Activated CD8-positive, alpha-beta memory T cell treated with anti-CD3 and anti-CD28 coated beads, Interleukin-2, amount 50 U/mL, for 1 hour (primary cell): Measurements from ENCODE around the gene AXIN1.
"Not testable (repeated sequence)": the region's sequence is repeated elsewhere in the genome, so short reads cannot be mapped to it uniquely, and the experiment has no call there.

ENCODE experiments used
- DNase-seq: peaks from one replicate; pipeline ENCODE4 v3.0.0-alpha.2; 2020; ENCODE audit errors: extremely low read depth

The AXIN1 gene

DNA sequence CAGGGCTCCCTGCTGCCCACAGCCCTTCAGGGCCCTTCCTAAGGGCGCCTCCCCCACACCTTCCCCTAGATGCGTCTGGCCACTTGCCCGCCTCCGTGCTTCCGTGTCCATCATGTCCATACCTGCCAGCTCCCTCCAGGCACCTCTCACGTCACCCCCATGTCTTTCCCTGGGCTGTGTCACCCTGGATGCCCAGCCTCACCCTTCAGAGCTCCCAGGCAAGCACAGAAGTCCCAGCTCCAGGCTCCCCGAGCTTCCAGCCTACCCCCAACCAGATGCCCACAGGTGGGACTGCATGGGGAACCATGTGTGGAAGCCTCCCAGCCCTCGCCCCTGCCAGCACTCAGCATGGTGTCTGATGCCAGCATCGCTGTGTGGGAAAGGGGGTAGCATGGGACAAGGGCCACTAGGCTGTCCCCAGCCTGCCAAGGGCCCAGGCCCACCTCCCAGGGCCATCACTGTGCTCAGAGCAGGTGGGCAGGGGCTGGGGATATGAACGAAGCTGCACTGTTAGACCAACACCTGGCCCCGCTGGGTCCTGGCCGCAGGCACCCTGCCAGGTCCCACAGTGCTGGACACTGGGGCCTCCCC is 1.9 kb upstream of the AXIN1 start:
- DNase-seq, result no peak

- no peak for DNase-seq
Measured at GRCh38 chr16:353404-354290, 1.1 kb upstream of the AXIN1 start.

DNA sequence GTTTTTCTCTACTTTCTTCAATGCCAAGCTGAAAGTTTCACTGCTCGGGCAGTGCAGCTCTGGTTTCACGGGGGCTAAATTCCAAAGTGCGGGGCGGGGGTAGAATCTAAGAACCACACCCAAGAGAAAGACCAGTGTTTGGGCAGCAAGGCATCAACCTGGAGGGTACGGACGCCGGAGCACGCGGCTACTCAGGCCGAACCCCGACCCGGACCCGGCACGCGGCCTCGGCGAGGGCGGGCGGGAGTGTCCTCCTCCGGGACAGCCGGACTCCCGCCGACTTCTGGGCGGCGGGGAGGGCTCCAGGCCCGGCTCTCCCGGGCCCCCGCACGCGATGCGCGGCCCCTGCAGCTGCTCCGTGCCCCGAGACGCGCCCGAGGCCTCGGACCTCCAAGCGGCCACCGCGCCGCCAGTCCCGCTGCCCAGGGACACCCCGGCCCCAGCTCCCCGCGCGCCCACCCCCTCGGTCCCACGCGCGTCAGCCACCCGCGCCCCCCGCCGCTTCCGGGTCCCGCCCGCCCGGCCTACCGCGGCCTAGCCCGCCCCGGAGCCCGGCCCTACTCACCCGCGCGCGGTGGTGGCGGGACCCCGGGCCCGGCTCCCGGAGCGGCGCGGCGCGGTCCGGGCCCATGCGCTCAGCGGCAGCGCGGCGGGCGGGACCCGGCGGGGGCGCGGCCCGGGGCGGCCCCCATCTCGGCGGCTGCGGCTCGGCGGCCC is 561 bp downstream of the AXIN1 start:
- no peak for DNase-seq

DNA sequence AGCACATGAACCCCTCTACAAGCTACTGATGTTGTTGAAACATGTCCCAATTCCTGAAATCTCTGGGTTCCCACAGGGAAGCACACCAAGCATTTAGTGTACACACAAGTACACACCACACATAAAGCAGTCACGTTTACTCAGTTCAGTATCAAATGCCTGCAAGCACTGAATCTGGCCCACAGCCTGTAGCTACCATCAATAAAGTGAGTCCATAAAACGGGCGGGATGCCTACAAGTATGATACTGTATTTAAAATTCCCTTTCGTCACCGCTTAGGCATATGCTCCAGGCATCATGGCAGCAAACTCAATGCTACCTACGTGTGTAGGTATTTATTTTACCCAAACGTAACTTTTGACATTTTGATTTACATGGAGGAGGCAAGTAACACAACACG is 2.3 kb downstream of the AXIN1 start:
- DNase-seq, result no peak

DNA sequence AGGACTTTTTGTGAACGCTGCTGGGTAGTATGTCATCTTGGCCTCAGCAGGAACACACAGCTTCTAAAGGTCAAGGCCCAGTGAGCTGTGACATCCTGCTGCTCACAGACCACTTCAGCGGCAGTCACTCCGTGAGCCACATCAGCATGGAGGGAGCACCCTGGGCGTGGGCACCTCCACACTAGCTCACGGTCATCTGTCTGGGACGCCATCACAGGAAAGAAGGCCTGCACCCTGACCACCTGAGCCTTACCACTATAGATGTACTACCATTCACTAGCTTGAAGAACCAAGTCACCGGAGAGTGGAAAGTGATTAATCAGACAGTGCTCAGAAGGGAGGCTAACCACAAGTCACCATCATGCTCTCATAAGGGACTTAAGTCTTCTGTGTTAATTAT is 3.3 kb downstream of the AXIN1 start:
- DNase-seq, result no peak

- not testable (repeated sequence) for DNase-seq
Measured at GRCh38 chr16:348495-348894, 4.0 kb downstream of the AXIN1 start.

- DNase-seq, result no peak
Measured at GRCh38 chr16:347203-347602, 5.3 kb downstream of the AXIN1 start.

GRCh38 chr16:346587-346986 is 5.9 kb downstream of the AXIN1 start:
- DNase-seq, result no peak

- DNase-seq, result no peak
Measured at GRCh38 chr16:345772-346171, 6.8 kb downstream of the AXIN1 start.

GRCh38 chr16:342455-343213 is 9.9 kb downstream of the AXIN1 start:
- DNase-seq, result no peak

- DNase-seq, result not testable (repeated sequence)
Measured at GRCh38 chr16:341974-342336, 10.6 kb downstream of the AXIN1 start.

- DNase-seq, result not testable (repeated sequence)
Measured at GRCh38 chr16:341095-341973, 11.2 kb downstream of the AXIN1 start.

DNA sequence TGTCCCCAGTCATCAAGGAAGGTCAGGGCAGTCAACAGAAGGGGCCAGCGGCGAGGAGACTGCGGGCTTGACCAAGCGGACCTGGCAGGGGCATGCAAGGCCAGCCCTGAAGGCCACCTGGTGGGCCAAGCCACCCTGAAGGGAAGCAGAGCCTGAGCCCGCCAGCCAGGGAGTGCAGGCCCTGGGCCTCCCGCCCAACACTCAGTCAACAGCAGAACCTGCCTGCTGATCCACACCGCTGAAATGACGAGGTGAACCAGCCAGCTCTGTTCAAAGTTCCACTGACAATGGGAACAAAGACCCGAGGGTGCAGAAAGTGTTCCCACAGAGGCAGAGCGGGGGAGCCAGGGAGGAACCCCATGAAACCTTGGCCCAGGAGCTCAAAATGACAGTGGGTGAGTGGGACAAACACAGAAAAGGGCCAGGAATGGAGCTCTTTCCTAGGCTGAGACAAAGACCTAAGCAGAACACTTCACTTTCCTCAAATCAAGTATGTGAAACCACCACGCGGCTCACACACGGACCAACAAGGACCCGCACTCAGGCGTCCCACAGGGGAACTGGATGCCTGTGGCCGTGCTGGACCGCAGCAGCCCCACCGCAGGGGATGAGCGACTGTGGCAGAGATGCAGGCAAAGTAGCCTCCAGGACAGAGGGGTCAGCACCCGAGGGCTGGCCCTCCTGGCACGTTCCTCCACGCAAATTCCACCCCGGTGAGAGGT is 12.0 kb downstream of the AXIN1 start:
- no peak for DNase-seq

GRCh38 chr16:339680-340079 is 12.8 kb downstream of the AXIN1 start:
- no peak for DNase-seq

DNA sequence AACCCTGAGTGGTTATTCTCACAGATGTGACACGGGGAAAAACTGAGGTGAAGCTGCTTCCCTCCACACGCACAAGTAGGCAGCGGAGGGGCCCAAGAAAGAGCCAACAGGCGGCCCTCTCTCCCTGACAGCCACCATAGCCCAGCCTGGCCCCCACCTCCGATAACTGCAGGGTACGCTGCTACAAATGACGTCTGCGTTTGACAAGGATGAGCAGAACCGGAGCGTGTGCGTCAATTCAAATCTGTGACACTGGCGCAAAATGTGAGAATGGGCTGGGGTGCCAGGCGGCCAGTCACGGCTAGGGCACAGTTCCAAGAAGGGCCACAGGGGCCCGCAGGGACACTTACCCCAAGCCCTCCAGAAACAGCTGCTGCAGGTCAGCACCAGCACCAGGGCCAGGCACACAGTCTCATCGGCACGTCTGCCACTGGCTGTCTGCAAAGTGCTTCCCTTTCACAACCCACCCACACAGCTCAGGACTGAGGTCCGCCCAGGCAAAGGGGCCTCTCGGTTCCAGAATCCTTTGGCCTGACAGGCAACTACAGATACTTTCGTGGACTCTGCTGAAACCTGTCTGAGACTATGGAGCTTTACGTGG is 14.4 kb downstream of the AXIN1 start:
- DNase-seq, result no peak

GRCh38 chr16:337437-337836 is 15.1 kb downstream of the AXIN1 start:
- DNase-seq, result no peak

GRCh38 chr16:336269-336668 is 16.3 kb downstream of the AXIN1 start:
- DNase-seq, result no peak

- DNase-seq, result not testable (repeated sequence)
Measured at GRCh38 chr16:334861-335632, 17.5 kb downstream of the AXIN1 start.

DNA sequence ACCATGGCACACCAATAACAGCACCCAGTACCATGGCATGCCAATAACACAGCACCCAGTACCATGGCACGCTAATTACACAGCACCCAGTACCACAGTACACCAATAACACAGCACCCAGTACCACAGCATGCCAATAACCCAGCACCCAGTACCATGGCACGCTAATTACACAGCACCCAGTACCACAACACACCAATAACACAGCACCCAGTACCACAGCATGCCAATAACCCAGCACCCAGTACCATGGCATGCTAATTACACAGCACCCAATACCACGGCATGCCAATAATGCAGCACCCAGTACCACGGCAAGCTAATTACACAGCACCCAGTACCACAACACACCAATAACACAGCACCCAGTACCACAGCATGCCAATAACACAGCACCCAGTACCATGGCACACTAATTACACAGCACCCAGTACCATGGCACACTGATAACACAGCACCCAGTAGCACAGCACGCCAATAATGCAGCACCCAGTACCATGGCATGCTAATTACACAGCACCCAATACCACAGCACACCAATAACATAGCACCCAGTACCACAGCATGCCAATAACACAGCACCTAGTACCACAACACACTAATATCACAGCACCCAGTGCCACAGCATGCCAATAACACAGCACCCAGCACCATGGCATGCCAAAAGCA is 18.2 kb downstream of the AXIN1 start:
- DNase-seq, result not testable (repeated sequence)
